Occipital lobe (tissue), 2 donors: ENCODE measurements around the gene DUSP10. TPM values are rescaled to one million over a fixed set of nuclear protein-coding genes. Genes with fewer than 3 reads are reported as not detected.

Experiments
- DNase-seq: peaks from one replicate; lab custom pipeline; 2025; lab: John Stamatoyannopoulos, UW
- total RNA-seq: library from RNA; depleted of rRNA; stranded (reverse); fragments of >200 nt; gene quantifications from one replicate; pipeline ENCODE4 v1.2.3, GENCODE V29; 2014

Gene DUSP10
- total RNA-seq, 1 donor from 2014 or later = 5.3 TPM

DNA sequence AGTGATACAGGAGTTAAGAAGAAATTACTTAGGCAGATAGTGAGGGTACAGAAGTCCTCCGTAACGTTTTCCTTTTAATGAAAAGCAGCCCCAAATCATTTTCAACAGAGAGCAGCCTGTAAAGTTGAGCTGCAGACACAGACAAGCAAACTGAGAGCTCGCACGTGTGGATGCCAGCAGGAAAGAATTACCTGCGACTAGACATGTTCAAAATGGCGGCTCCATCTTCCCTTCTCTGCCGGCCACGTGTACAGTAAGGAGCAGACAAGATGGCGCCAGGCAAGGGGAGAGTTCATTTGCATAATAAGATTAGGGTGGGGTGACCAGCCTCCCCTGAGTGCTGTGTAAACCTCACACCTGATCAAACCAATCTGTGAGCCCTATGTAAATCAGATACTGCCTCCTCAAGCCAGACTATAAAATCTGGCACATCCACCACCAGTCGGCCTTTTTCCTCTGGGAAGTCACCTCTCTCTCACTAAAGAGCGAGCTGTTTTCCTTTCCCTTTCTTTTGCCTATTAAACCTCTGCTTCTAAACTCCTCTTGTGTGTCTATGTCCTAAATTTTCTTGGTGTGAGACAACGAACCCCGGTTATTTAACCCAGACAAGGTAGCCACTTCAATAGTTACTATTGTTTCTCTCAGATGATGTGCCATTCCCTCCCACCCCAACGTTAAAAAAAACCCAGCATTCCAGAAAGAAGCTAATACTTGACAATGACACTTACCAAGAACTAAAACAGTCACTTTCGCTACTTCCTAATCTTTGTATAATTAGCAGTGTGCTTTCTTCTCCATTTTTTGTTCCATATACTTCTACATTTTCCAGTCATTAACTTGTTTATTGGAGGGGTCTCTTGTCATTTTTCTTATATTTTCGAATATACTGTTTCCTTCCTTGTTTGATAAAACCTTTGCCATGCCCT lies 27.4 kb downstream of the DUSP10 start:
- no peak for DNase-seq

GRCh38 chr1:221712776-221713431 lies 29.0 kb downstream of the DUSP10 start:
- DNase-seq = no peak

DNA sequence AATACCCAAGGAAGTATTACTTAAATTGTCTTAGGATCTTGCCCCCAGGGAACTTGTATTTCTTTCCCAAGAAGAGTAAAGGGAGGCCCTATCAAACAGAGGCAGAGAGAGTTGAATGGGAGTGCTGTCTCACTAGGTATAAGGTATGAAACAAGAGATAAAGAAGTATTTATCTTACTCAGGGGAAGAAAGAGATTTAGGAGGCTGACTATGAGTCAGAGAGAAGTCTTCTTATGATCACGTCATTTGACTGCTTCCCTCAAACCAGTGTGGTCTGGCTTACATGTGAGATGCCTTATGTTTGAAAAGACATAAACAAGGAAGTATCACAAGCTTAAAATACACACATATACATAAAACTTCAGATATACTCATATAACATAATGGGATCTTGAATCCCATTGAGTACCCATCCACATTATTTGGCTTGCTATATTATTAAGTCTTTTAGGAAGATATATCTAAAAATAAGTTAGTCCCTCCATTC lies 29.6 kb downstream of the DUSP10 start:
- DNase-seq = no peak

DNA sequence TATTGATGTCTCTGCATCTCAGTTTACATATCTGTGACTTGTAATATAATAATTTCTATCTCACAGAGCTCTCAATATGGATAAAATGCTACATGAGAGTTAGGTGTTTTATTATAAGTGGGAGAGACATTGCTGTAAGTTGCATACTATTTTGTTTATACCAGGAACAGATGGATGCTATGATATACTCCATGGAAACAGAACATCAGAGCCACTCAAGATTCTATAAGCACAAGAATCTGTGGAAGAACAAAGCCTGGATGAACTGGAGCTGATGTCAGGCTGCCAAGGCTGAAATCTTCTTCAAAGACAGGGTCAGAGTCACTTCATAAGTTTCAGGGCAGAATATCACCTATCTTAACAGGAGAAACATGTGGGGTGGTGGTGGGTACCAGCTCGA lies 30.2 kb downstream of the DUSP10 start:
- DNase-seq = no peak

- no peak for DNase-seq
Observed at GRCh38 chr1:221711063-221711577, 30.8 kb downstream of the DUSP10 start.

GRCh38 chr1:221709854-221710253 lies 32.0 kb downstream of the DUSP10 start:
- no peak for DNase-seq

GRCh38 chr1:221708987-221709386 lies 32.9 kb downstream of the DUSP10 start:
- peak; percentile 39 for DNase-seq

DNA sequence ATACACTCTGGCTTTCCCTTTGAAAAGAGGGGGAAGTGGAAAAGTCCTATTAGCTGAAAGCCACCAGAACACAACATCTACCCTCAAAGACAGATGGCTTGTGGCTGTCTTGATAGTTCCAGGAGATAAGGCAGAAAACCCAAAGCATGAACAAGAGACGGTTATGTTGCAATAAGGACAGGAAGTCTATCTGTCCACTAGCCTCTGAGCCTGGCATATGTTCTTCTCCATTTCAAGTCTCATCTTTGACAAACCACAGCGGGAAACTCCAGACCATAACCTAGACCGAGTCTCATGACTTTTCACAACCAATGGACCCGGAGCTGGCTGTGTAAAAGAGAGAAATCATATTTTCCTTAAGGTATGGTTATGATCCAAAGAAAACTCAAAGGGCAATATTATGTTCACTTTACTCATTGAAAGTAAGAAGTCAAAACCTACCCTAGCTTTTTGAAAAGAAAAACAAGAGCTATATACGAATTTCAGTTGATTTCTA lies 33.8 kb downstream of the DUSP10 start:
- no peak for DNase-seq

- no peak for DNase-seq
Observed at GRCh38 chr1:221706876-221707582, 34.9 kb downstream of the DUSP10 start.

GRCh38 chr1:221706191-221706590 lies 35.7 kb downstream of the DUSP10 start:
- no peak for DNase-seq

GRCh38 chr1:221704306-221704705 lies 37.6 kb downstream of the DUSP10 start:
- no peak for DNase-seq

GRCh38 chr1:221701570-221702186 lies 40.2 kb downstream of the DUSP10 start:
- no peak for DNase-seq

GRCh38 chr1:221700948-221701347 lies 40.9 kb downstream of the DUSP10 start:
- DNase-seq = no peak

DNA sequence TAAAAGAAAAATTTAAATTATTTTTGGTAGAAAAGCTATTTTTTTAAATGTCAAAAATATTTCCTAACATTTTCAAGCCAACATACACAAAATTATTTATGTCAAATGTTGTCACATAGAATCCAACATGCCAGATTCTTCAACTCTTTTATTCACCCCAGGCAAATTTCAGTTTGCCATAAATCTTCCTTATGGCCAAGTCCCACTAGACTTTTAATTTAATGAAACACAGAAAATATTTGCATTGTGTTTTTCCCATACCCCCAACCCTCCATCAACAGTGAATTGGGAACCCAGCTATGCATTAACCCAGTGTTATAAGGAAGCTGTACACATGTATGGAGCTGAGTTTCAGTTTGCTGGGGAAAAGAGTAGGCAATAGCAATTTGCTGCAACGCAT lies 41.4 kb downstream of the DUSP10 start:
- DNase-seq = no peak

DNA sequence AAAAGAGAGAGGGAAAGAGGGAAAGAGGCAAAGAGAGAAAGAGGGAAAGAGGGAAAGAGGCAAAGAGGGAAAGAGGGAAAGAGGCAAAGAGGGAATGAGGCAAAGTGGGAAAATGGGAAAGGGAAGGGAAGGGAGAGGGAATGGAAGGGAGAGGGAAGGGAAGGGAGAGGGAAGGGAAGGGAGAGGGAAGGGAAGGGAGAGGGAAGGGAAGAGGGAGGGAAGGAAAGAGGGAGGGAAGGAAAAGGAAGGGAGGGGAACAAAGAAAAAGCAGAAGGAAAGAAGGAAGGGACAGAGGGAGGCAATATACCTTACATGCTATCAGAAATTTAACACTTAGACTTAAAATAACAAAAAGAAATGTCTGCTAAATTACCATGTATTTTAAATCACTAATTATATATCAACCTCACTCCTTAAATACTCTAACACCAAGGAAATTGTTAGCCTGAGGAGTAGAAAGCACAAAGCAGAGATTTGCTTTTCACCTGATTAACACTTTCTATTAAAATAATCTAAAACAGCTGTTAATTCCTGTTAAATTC lies 41.8 kb downstream of the DUSP10 start:
- DNase-seq = no peak

- no peak for DNase-seq
Observed at GRCh38 chr1:221699577-221699976, 42.3 kb downstream of the DUSP10 start.

DNA sequence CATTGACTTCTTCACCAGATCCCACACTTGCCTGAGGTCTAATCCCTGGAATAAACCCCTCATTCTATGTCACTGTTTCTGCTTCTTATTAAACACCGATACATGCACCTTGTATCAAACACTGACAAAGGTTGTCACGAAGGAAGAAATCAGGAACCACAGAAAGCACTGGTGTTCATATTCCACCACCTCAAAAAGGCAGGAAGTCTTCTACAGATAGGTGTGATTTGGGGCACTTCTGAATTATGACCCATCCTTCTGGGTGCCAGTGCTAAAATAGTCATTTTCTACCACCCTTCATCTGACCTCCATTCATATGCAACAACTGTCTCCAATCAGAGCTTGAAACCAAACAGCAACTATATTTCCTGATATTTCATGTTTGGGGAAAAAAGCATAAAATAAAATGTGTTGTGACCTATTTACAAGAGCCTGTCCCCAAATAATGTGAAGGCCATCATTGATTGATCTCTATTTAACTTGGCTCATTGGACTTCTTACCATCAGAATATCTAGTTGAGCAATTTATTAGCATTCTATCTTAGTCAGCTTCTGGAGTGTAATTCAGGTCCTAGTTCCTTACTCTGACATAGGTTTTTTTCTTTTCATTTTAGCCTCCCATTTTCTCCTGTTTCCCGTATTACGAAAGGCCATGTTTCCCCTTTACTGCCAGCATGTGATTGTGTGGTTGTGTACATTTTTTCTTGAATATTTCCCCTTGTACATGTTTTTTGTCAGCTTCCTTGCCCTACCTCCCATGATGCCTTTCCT lies 43.1 kb downstream of the DUSP10 start:
- DNase-seq = no peak

DNA sequence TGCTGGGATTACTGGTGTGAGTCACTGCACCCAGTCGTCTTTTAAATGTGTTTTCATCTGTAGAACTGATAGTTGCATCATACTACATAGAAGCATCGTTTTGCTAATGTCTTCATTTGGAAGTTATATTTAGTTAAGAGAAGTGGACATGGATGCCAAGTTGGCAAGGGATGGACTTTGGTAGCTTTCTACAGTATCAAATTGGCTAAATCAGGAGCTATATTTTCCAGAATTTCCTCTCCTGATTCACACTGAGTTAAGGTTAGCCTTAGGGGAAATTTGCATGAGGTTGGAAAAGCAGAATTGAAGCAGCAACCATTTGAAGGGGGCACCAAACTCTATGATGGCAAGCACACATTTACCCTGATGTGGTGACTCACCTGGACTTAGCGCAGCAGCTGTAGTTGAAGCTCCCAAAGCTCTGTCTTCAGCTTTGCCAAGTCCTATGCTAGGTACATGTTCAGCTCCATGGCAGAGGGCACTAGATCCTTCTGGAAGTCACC lies 43.9 kb downstream of the DUSP10 start:
- no peak for DNase-seq

GRCh38 chr1:221696718-221697461 lies 45.0 kb downstream of the DUSP10 start:
- DNase-seq = no peak
